ENCODE measurements around the gene BACE2. TPM values are rescaled to one million over a fixed set of nuclear protein-coding genes. Genes with fewer than 3 reads are reported as not detected.

Gene BACE2
- total and polyA plus RNA-seq, 2 of the 13 experiments (the other 11 are each of a cell fraction or from before 2014, with no cell fraction given): 0.07 to 0.11 TPM

DNA sequence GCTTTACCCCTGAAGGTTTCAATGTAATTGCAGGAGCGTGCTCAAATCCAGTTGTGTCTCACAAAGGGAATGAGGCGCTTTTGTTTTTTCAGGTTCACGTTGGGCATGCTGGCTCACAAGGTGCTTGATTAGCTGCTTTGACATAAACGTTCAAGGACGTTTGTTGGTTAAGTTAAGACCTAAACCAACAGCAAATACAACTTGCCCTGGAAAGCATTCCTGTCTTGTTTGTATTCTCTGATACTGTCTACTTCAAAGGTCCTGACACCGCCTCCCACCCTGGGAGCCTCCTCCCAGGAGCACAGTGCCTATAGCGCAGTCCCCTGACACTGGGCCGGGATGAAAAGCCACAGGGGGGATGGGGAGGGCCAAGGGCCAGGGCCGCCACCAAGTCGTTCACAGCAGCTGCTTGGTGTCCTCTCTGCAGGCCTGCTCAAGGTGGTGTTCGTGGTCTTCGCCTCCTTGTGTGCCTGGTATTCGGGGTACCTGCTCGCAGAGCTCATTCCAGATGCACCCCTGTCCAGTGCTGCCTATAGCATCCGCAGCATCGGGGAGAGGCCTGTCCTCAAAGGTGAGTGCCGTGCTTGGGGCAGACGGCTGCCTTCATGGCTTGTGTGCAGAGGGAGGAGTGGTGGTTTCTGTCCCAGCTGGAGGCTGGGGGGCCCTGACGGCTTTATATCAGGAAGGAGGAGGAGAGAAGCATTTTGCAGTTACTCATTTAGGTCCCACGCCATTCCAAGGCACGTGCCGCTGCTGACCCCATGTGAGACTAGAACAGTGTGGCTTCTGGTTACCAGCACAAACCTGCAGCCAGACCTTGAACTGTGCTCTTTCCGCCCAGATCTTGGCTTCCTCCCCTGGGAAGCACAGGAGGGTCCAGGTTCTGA is 154.8 kb downstream of the BACE2 start (continued):
- TF ChIP-seq ZNF878 (CRISPR knock-in tag; IDR thresholded peaks at IDR 0.05) (no peak), ZNF33A (CRISPR knock-in tag; IDR thresholded peaks at IDR 0.05; ENCODE audit: borderline replicate concordance) (no peak), ZNF569 (CRISPR knock-in tag; IDR thresholded peaks at IDR 0.05; ENCODE audit: borderline replicate concordance) (no peak), JDP2 (CRISPR knock-in tag; IDR thresholded peaks at IDR 0.05; ENCODE audit: borderline replicate concordance) (no peak; the same call in 1 of the 2 replicates), FIP1L1 (IDR thresholded peaks at IDR 0.05; ENCODE audit: borderline replicate concordance, insufficient read depth, low read depth, low read length) (no peak), ARNT (IDR thresholded peaks at IDR 0.05) (no peak), ZNF253 (CRISPR knock-in tag; IDR thresholded peaks at IDR 0.05; ENCODE audit: borderline replicate concordance) (no peak), ZFP37 (CRISPR knock-in tag; IDR thresholded peaks at IDR 0.05; ENCODE audit: borderline replicate concordance) (0 out of 2 replicates have a peak, but pooled peaks have one; percentile 57), ZNF547 (CRISPR knock-in tag; IDR thresholded peaks at IDR 0.05) (0 out of 2 replicates have a peak, but pooled peaks have one; percentile 21), ZNF136 (CRISPR knock-in tag; IDR thresholded peaks at IDR 0.05; ENCODE audit: low read depth) (no peak), GATAD2A (CRISPR knock-in tag; IDR thresholded peaks at IDR 0.05) (peak; percentile 82), ZHX1 (CRISPR knock-in tag; IDR thresholded peaks at IDR 0.05; ENCODE audit: low read depth) (peak; percentile 14; the same call in 1 of the 2 replicates), ZNF282 (IDR thresholded peaks at IDR 0.05; ENCODE audit: partially characterized antibody) (no peak), ZKSCAN1 (IDR thresholded peaks at IDR 0.05; ENCODE audit: low read length) (peak; percentile 45; the same call in 1 of the 2 replicates), ZNF746 (CRISPR knock-in tag; IDR thresholded peaks at IDR 0.05) (no peak), ZNF362 (CRISPR knock-in tag; IDR thresholded peaks at IDR 0.05; ENCODE audit: borderline replicate concordance) (peak; percentile 68; the same call in 1 of the 2 replicates)
- TF ChIP-seq, protein P1, sequence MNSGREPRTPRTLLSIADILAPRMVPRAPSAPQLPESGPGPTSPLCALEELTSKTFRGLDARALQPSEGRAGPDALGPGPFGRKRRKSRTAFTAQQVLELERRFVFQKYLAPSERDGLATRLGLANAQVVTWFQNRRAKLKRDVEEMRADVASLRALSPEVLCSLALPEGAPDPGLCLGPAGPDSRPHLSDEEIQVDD (CRISPR knock-in tag; IDR thresholded peaks at IDR 0.05; ENCODE audit: borderline replicate concordance): no peak
- TF ChIP-seq, protein P2, sequence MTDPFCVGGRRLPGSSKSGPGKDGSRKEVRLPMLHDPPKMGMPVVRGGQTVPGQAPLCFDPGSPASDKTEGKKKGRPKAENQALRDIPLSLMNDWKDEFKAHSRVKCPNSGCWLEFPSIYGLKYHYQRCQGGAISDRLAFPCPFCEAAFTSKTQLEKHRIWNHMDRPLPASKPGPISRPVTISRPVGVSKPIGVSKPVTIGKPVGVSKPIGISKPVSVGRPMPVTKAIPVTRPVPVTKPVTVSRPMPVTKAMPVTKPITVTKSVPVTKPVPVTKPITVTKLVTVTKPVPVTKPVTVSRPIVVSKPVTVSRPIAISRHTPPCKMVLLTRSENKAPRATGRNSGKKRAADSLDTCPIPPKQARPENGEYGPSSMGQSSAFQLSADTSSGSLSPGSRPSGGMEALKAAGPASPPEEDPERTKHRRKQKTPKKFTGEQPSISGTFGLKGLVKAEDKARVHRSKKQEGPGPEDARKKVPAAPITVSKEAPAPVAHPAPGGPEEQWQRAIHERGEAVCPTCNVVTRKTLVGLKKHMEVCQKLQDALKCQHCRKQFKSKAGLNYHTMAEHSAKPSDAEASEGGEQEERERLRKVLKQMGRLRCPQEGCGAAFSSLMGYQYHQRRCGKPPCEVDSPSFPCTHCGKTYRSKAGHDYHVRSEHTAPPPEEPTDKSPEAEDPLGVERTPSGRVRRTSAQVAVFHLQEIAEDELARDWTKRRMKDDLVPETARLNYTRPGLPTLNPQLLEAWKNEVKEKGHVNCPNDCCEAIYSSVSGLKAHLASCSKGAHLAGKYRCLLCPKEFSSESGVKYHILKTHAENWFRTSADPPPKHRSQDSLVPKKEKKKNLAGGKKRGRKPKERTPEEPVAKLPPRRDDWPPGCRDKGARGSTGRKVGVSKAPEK (CRISPR knock-in tag; IDR thresholded peaks at IDR 0.05; ENCODE audit: borderline replicate concordance): peak; percentile 76
- TF ChIP-seq, protein P3, sequence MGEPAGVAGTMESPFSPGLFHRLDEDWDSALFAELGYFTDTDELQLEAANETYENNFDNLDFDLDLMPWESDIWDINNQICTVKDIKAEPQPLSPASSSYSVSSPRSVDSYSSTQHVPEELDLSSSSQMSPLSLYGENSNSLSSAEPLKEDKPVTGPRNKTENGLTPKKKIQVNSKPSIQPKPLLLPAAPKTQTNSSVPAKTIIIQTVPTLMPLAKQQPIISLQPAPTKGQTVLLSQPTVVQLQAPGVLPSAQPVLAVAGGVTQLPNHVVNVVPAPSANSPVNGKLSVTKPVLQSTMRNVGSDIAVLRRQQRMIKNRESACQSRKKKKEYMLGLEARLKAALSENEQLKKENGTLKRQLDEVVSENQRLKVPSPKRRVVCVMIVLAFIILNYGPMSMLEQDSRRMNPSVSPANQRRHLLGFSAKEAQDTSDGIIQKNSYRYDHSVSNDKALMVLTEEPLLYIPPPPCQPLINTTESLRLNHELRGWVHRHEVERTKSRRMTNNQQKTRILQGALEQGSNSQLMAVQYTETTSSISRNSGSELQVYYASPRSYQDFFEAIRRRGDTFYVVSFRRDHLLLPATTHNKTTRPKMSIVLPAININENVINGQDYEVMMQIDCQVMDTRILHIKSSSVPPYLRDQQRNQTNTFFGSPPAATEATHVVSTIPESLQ (CRISPR knock-in tag; conservative IDR thresholded peaks at IDR 0.05): no peak
